HTR-8/SVneo (cell line): ENCODE measurements around the gene TGFBR1.

Experiments used
- DNase-seq: peaks from one replicate; pipeline ENCODE4 v3.0.0; 2011; ENCODE audit warnings: low spot score, mixed read lengths; ENCODE audit not compliant: insufficient read length
- FAIRE-seq: peaks from 2 replicates; lab custom pipeline; 2011; peaks lifted over from hg19 to GRCh38; lab: Jason Lieb, UNC

Gene TGFBR1

DNA sequence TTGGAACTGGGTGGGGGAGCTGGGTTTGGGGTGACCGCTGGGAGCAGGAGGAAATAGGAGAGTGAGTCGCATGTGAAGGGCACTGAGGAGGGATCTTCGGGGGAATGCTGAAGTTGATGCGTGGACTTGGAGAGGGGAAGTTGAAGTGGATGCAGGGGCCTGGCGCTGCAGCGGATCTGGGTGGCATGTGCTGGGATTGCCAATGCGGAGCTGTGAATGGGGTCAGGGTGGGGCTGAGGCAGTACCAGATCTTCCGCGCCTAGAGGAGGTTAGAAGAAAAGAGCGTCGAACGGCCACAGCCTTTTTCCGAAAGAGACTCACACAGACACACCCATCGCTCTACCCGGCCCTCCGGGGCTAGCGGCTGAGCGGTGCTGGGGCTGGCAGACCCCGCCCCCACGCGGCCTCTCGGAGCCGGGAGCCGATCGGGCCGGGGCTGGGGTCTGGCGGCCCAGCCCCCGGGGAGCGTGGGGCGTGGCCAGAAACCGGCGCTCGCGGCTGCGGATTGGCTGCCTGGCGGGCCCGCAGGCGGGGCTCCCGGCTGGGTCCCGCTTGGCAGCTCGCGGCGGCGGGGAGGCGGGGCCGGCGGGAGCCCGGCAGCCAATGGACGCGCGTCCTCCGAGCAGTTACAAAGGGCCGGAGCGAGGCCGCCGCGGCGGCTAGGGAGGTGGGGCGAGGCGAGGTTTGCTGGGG is at the start of gene TGFBR1:
TSS of gene TGFBR1 (plus strand) at position 655 of the 693 bp plus-strand sequence. CDS start 93 bp downstream, outside the sequence.
- DNase-seq (peak; percentile 89), FAIRE-seq (no peak)

- DNase-seq (no peak), FAIRE-seq (no peak)
Measured at GRCh38 chr9:99055384-99055783, 49.5 kb upstream of the TGFBR1 start.

DNA sequence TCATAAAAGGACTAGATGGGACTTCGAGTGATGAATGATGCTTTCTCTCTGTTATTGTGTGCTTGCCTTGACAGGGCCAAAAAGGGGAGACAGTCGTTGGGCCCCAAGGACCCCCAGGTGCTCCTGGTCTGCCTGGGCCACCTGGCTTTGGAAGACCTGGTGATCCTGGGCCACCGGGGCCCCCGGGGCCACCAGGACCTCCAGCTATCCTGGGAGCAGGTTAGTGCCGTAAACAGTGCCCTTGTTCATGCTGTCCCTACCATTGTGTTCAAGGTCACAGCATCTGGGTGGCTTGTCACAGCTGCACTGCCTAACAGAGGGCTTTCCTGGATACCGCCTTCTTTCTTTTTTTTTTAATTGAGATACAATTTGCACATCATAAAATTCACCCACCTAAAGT is 48.7 kb upstream of the TGFBR1 start:
- DNase-seq: no peak
- no peak for FAIRE-seq

GRCh38 chr9:99056886-99057664 is 47.8 kb upstream of the TGFBR1 start:
- FAIRE-seq (no peak), DNase-seq (no peak)

DNA sequence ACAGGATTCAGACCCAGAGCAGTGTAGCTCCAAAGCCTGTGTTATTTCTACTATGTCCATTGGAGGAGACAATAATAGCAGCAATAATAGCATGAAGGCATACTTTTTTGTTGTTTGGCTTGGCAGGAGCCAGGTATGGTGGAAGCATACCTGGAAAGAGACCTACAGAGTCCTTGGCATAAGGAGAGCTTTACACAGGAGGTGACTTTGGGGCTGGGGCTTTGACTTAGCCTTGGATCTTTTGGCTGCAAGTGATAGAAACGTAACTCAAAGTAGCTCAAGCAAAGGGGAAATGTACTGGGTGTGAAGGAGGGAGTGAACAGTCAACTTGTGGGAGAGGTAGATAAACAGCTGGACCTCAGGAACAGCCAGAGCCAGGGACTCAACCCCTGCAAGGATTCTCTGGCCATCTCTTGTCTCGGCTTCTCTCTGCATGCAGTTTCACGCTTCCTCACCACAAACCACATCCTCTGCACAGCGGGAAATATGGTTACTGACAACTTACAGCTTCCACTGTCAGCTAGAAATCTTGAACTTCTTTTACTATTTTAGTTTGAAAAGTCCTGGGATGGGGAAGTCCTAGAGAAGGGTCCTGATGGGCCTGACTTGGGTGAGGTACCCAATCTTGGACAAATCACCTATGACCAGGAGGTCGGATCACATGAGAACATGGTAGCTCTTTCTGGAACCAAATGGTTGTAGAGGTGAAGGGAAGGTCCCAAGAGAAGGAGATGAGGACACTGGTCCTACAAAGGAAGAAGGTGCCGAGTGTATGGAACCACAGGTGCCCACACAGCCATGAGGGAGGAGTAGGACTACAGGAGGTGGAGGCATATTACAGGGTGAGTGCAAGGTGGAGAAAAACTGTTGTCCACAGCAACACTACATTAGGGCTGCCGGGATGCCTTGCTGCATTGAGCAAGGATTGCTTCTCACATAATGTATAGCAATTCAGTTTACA is 47.0 kb upstream of the TGFBR1 start:
- DNase-seq (no peak), FAIRE-seq (no peak)

- FAIRE-seq (no peak), DNase-seq (no peak)
Measured at GRCh38 chr9:99058964-99059921, 45.7 kb upstream of the TGFBR1 start.

GRCh38 chr9:99060621-99061020 is 44.3 kb upstream of the TGFBR1 start:
- no peak for FAIRE-seq
- DNase-seq: no peak

DNA sequence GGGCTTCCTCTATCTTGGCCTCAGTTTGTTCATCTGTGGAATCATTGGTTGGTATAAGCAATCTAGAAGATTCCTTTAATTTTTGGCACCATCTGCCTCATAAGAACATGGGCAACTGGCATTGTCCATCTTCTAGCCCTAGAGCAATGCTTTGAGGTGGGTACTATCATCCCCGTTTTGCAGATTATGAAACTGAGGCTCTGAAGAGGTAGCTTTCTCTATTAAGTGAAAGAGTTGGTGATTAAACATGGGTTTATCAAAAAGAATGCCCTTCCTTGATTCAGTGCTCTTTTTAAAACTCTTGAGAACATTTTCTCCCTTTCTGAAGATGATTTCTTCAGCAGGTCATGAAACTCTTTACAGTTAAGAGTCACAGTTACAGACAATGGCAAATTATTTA is 42.4 kb upstream of the TGFBR1 start:
- no peak for DNase-seq
- no peak for FAIRE-seq

DNA sequence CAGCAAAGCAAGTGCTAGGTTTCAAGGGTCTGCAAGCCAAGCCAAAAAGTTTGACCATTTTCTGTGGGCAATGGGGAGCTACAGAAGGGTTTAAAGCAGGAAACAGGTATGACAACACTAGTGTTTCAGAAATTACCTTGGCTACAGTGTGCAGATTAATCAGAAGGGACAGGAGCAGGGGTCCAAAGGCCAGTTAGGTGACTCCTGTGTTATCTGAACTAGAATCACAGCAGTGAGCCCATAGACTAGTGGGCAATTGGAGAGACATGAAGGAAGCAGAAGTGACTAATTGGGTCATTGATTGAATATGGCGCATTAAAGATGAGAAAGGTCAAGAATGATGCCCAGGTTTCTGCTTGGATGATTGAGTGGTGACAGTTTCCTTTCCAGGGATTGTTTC is 41.4 kb upstream of the TGFBR1 start:
- FAIRE-seq (no peak), DNase-seq (no peak)

DNA sequence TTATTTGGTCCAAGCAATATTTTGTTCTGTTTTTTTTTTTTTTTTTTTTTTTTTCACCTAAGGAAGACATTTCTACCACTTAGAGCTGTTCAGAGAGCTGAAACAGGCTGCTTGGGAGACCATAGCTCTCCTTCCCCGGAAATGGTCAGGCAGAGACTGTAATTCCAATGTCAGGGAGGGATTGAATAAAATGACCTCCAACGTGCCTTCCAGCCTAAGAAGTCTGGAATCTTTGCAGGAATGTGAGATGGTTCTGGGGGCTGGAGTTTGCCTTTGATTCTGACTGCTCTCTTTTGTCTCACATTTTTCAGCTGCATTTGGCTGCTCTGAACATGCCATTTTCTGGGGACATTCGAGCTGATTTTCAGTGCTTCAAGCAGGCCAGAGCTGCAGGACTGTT is 38.3 kb upstream of the TGFBR1 start:
- FAIRE-seq (no peak), DNase-seq (no peak)

DNA sequence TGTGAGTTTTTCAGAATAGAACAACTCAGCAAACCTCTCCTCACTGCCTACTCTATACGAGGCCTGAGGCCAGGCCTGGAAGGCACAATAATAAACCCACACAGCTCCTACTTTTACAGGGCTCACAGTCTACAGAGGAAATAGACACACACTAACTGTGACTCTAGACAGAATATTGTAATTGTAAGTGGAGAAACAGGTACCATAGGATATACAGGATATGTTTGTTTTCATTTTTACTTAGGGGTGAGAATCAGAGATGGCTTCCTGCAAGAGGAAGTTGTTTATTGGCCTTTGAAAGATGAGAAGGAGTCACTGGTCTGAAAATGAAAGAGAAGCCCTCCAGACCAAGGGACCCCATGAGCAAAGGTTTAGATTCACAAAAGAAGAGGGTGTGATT is 35.8 kb upstream of the TGFBR1 start:
- FAIRE-seq: no peak
- no peak for DNase-seq

GRCh38 chr9:99069546-99069945 is 35.4 kb upstream of the TGFBR1 start:
- FAIRE-seq (no peak), DNase-seq (no peak)

GRCh38 chr9:99070681-99071080 is 34.2 kb upstream of the TGFBR1 start:
- no peak for FAIRE-seq
- DNase-seq: no peak

DNA sequence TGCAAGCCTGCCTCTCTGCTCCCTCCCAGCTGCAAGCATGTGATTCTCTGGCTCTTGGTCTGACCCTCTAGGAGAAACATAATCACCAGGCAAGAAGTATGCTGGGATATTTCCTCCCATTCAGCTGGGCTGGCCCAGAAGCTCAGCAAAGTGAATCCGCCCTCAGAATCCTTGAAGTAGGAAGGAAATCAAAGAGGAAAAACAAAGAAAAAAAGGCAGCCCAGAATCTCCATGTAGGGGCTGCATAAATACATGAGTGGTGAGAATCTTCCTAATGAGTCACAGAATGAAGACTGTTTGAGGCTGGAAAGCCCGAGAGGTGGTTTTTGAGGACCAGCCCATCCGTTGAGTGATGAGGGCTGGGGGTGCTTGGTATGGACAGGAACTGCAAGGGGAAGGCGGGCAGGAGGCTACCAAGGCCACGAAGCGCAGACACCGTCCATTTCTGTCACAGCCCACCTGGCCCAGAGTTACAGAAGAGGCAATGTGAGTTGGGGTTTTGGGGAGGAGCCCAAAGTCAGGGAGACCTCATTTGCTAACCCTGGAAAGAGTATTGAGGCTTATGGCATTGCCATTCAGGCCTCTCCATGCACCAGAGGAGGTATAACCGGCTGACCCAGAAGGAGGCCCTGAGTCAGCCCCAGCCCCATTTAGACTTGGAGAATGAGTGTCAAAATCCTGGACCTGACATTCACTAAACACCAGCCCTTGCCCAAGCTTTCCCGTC is 33.4 kb upstream of the TGFBR1 start:
- FAIRE-seq (no peak), DNase-seq (no peak)

DNA sequence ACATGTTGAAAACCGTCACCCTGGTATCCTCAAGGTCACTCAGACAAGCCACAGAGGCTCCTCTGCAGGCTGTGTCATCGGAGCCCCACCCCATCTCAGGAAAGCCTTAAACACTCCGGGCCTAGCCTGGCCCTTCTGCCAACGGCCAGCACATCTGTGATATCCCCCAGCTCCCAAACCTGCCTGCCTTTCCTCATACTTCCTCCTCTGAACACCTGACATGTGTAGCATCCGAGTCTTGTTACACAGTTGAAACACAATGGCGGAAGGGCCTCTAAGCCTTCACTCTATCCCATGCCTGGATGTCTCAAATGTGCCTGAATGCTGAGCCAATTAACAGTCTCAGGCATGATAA is 32.9 kb upstream of the TGFBR1 start:
- FAIRE-seq (no peak), DNase-seq (no peak)

GRCh38 chr9:99073347-99073746 is 31.6 kb upstream of the TGFBR1 start:
- no peak for FAIRE-seq
- DNase-seq: no peak

GRCh38 chr9:99073985-99074901 is 30.7 kb upstream of the TGFBR1 start:
- FAIRE-seq (no peak), DNase-seq (no peak)

DNA sequence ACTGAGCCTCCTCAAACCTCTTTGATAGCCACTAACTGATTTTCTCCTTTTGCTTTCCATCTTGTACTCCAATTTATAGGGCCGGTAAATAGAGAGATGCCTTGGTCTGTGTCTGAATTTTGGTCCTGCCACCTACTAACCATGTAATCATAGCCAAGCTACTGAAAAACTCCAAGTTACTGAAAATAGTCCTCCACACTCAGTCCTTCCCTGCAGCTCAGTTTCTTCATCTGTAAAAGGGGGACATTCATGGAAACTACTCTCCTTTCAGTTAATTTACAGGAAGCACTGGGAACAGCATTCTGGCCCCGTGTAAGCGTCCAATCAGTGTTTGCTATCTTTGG is 30.0 kb upstream of the TGFBR1 start:
- no peak for FAIRE-seq

More for the DNA sequence above, 30.0 kb upstream of the TGFBR1 start:
- no peak for DNase-seq
